ENCODE data around the gene STX10. TPM values are rescaled to one million over a fixed set of nuclear protein-coding genes. Genes with fewer than 3 reads are reported as not detected.

The STX10 gene
- total RNA-seq, 2 experiments from 2014 or later, result 41.6 to 67.8 TPM

DNA sequence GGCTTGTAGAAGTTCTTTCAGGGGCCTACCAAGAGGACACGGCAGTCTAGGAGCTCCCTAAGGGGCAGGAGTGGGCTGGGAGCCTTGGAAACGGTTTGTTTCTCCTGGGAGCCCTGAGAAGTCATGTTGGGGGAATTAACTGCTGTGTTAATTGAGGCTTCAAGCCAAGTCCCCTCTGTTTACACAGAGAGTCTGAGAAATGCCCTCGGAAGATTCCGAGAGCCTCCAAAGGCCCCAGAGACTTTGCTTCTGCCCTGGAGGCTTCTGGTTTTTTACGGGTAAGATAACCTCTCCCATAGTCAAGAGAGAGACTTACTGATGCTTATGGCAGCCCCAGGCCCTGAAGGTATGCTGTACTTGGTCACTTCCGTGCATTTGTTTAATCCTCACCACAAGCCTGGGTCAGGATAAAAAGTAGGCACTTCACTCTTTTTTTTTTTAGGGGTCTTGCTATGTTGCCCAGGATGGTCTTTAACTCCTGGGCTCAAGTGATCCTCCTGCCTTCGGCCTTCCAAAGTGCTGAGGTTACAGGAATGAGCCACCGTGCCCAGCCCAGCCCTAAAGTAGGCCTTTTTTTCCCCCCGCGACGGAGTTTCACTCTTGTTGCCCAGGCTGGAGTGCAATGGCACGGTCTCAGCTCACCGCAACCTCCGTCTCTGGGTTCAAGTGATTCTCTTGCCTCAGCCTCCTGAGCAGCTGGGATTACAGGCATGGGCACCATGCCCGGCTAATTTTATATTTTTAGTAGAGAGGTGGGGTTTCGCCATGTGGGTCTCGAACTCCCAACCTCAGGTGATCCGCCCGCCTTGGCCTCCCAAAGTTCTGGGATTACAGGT, 15.2 kb upstream of the STX10 start:
- DNase-seq (ENCODE audit: low spot score), result no peak
- ChIA-PET CTCF (ENCODE audit: unreplicated experiment) (no interaction called here), POLR2A (interaction anchor here (0.8 to 2.5 kb wide), 3 partner anchors 10 to 28 kb away, joined by 3 to 13 read pairs (median 4); no protein-coding TSS in a partner anchor)
- Histone ChIP-seq H3K4me1 (ENCODE audit: insufficient read depth, low read length, poor library complexity, severe bottlenecking) (peaks cover 96% of the 10 kb centered on the region), H3K4me2 (ENCODE audit: low read length) (peak overlapping the region; percentile 96), H3K9me3 (ENCODE audit: low read length) (no peaks in the 10 kb centered on the region), H3K27ac (ENCODE audit: low read depth, low read length, poor library complexity, severe bottlenecking) (peak overlapping the region; percentile 95), H4K20me1 (ENCODE audit: insufficient read depth, low read length) (no peaks in the 10 kb centered on the region), H3K9me2 (ENCODE audit: insufficient read depth, low read length) (no peaks in the 10 kb centered on the region), H2AFZ (ENCODE audit: low read length) (peak overlapping the region; percentile 32; the same call in 1 of the 2 replicates), H3K4me3 (ENCODE audit: low read depth, low read length, poor library complexity, severe bottlenecking) (peak overlapping the region; percentile 69), H3K79me2 (ENCODE audit: insufficient read depth, low read depth, low read length) (peaks cover 22% of the 10 kb centered on the region; the same call in 1 of the 2 replicates), H3K36me3 (ENCODE audit: insufficient read depth, low read length) (no peaks in the 10 kb centered on the region)
- no TSS peak for BruUV-seq (replicated peaks)
- intact Hi-C loops (cut with micrococcal nuclease; ENCODE audit: unreplicated experiment), result loop anchor here (10.0 kb wide), 1 partner anchor 669 kb away; no protein-coding TSS in a partner anchor
- TF ChIP-seq, protein P1, sequence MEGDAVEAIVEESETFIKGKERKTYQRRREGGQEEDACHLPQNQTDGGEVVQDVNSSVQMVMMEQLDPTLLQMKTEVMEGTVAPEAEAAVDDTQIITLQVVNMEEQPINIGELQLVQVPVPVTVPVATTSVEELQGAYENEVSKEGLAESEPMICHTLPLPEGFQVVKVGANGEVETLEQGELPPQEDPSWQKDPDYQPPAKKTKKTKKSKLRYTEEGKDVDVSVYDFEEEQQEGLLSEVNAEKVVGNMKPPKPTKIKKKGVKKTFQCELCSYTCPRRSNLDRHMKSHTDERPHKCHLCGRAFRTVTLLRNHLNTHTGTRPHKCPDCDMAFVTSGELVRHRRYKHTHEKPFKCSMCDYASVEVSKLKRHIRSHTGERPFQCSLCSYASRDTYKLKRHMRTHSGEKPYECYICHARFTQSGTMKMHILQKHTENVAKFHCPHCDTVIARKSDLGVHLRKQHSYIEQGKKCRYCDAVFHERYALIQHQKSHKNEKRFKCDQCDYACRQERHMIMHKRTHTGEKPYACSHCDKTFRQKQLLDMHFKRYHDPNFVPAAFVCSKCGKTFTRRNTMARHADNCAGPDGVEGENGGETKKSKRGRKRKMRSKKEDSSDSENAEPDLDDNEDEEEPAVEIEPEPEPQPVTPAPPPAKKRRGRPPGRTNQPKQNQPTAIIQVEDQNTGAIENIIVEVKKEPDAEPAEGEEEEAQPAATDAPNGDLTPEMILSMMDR (conservative IDR thresholded peaks at IDR 0.05; ENCODE audit: low read length), result no peak
- no peak for TF ChIP-seq EZH2phosphoT487 (IDR thresholded peaks at IDR 0.05; ENCODE audit: borderline replicate concordance, low read depth, low read length)

DNA sequence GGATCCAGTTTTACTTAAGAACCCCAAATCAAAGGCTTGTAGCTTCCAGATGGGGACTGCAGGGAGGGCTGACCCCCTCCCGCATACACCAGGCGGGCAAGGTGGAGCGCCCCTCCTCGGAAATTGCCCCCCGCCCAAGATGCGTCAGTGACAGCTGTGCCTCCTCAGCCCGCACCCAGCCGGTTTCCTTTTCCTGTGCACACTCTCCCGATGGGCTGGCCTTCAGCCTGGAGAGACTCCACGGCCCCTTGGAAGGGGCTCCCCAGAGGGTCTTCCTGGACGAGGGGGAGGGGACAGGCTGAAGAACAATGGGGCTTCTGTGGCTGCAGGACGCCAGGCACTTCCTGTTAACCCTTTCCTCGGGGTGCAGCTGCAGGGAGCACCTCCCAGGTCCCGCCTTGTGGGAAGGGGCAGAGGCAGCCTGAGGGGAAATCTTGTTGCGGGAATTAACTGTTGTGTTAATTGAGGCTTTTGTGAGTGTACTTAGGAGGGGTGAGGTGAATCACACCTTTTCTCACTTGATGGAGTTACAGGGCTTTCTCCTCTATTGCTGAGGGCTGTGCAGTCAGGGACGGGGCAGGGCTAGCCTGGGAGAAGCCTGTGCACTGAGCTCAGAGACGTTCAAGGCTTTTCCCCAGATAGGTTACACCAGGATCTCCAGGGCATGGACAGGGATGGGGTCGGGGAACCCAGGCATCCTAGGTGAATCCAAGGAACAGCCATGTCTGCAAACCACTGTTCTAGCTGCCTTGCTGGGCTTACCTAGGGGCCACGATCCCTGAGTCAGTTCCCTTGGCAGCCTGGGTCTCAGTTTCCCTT, 14.4 kb upstream of the STX10 start:
- CTCF ChIA-PET (ENCODE audit: unreplicated experiment), result no interaction called here
- no TSS peak for BruUV-seq (replicated peaks)
- Histone ChIP-seq H3K4me3 (ENCODE audit: low read depth, low read length, poor library complexity, severe bottlenecking) (peak overlapping the region; percentile 69), H3K79me2 (ENCODE audit: insufficient read depth, low read depth, low read length) (peaks cover 26% of the 10 kb centered on the region; the same call in 1 of the 2 replicates), H2AFZ (ENCODE audit: low read length) (peak overlapping the region; percentile 32; the same call in 1 of the 2 replicates), H3K27ac (ENCODE audit: low read depth, low read length, poor library complexity, severe bottlenecking) (peak overlapping the region; percentile 95), H4K20me1 (ENCODE audit: insufficient read depth, low read length) (no peaks in the 10 kb centered on the region), H3K9me2 (ENCODE audit: insufficient read depth, low read length) (no peaks in the 10 kb centered on the region), H3K36me3 (ENCODE audit: insufficient read depth, low read length) (no peaks in the 10 kb centered on the region), H3K4me1 (ENCODE audit: insufficient read depth, low read length, poor library complexity, severe bottlenecking) (peaks cover 96% of the 10 kb centered on the region), H3K9me3 (ENCODE audit: low read length) (no peaks in the 10 kb centered on the region), H3K4me2 (ENCODE audit: low read length) (peak overlapping the region; percentile 96)
- POLR2A ChIA-PET, result interaction anchor here (0.6 to 2.5 kb wide), 7 partner anchors 11 to 47 kb away, joined by 3 to 13 read pairs (median 4); no protein-coding TSS in a partner anchor
- intact Hi-C loops (cut with micrococcal nuclease; ENCODE audit: unreplicated experiment), result loop anchor here (10.0 kb wide), 1 partner anchor 670 kb away; no protein-coding TSS in a partner anchor
- peak; percentile 71 for DNase-seq (ENCODE audit: low spot score)
- no peak for TF ChIP-seq EZH2phosphoT487 (IDR thresholded peaks at IDR 0.05; ENCODE audit: borderline replicate concordance, low read depth, low read length)
- TF ChIP-seq, protein P1 (conservative IDR thresholded peaks at IDR 0.05; ENCODE audit: low read length), result no peak

All from OCI-LY7 (cell line).